Measurements from ENCODE around the gene BMPER.

Gene BMPER

DNA sequence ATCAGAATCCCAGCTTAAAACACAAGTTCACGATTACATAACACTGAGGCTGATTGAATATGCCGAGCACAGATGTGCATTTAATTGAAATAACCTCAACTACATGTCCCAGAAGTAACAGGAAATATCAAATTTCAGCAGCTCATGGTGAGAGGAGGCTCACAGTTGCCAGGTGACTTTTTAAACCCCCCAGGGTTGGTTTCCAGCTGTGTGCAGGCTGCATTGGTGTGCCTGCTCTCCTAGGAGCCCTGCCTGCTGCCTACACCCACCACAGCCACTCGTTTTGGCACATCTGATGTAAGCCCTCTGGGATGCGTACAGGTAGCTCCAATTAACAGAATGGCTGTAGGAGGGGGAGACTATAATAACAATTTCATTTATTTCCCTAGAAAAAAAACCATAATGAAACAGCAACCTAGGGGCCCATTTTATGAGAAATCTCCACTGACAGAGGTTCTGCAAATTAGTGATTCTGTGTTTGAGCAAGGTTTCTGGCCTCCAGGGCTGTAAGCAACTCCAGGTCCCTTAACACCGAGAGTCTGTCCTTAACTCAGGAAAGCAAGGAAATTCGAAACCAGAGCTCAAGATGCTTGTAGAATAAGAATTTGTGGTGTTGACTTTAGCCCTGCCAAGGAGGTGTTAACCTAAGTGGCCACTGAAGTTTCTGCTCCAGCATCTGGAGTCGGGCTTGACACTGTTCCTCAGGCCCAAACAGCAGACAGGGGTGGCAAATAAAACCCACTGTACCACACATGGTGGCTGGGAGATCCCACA, 161.9 kb downstream of the BMPER start:
- no peak for TF ChIP-seq SIN3A (IDR thresholded peaks at IDR 0.05; ENCODE audit: borderline replicate concordance, insufficient read depth, low read length)
- TF ChIP-seq, protein P1, sequence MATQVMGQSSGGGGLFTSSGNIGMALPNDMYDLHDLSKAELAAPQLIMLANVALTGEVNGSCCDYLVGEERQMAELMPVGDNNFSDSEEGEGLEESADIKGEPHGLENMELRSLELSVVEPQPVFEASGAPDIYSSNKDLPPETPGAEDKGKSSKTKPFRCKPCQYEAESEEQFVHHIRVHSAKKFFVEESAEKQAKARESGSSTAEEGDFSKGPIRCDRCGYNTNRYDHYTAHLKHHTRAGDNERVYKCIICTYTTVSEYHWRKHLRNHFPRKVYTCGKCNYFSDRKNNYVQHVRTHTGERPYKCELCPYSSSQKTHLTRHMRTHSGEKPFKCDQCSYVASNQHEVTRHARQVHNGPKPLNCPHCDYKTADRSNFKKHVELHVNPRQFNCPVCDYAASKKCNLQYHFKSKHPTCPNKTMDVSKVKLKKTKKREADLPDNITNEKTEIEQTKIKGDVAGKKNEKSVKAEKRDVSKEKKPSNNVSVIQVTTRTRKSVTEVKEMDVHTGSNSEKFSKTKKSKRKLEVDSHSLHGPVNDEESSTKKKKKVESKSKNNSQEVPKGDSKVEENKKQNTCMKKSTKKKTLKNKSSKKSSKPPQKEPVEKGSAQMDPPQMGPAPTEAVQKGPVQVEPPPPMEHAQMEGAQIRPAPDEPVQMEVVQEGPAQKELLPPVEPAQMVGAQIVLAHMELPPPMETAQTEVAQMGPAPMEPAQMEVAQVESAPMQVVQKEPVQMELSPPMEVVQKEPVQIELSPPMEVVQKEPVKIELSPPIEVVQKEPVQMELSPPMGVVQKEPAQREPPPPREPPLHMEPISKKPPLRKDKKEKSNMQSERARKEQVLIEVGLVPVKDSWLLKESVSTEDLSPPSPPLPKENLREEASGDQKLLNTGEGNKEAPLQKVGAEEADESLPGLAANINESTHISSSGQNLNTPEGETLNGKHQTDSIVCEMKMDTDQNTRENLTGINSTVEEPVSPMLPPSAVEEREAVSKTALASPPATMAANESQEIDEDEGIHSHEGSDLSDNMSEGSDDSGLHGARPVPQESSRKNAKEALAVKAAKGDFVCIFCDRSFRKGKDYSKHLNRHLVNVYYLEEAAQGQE (IDR thresholded peaks at IDR 0.05; ENCODE audit: insufficient read depth in 1 of 2, low read depth in 2 of 2, low read length in 2 of 2) = no peak
- no peak for TF ChIP-seq POLR2AphosphoS5 (IDR thresholded peaks at IDR 0.05; ENCODE audit: low read depth, low read length)
- no peak for TF ChIP-seq TAF1 (IDR thresholded peaks at IDR 0.05; ENCODE audit: borderline replicate concordance, insufficient read depth, low read length)
- no peak for TF ChIP-seq FOXP2 (optimal IDR thresholded peaks at IDR 0.05; ENCODE audit: borderline replicate concordance, extremely low read depth, extremely low read length, insufficient read depth)

DNA sequence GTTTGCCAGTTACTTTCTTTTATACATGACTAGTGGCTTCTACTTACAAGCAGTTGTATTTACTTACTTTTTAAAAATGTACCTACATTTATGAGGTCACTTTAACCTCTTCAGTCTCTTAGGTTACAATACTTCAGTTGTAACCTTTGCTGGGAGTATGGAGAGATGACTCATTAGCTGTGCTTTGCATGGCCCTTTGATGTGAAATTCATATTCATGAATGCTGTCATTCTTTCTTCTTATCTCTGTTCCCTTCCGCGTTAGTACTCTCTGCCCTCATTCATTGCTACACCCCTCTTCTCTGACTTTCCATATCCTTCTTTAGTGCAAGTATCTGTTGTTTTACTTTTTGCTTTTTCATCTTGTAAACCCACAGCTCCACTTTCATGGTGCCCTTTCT, 164.3 kb downstream of the BMPER start:
- TF ChIP-seq POLR2AphosphoS5 (IDR thresholded peaks at IDR 0.05; ENCODE audit: low read depth, low read length) (no peak), TAF1 (IDR thresholded peaks at IDR 0.05; ENCODE audit: borderline replicate concordance, insufficient read depth, low read length) (no peak), FOXP2 (optimal IDR thresholded peaks at IDR 0.05; ENCODE audit: borderline replicate concordance, extremely low read depth, extremely low read length, insufficient read depth) (no peak), SIN3A (IDR thresholded peaks at IDR 0.05; ENCODE audit: borderline replicate concordance, insufficient read depth, low read length) (no peak)
- TF ChIP-seq, protein P1 (IDR thresholded peaks at IDR 0.05; ENCODE audit: insufficient read depth in 1 of 2, low read depth in 2 of 2, low read length in 2 of 2) = no peak

DNA sequence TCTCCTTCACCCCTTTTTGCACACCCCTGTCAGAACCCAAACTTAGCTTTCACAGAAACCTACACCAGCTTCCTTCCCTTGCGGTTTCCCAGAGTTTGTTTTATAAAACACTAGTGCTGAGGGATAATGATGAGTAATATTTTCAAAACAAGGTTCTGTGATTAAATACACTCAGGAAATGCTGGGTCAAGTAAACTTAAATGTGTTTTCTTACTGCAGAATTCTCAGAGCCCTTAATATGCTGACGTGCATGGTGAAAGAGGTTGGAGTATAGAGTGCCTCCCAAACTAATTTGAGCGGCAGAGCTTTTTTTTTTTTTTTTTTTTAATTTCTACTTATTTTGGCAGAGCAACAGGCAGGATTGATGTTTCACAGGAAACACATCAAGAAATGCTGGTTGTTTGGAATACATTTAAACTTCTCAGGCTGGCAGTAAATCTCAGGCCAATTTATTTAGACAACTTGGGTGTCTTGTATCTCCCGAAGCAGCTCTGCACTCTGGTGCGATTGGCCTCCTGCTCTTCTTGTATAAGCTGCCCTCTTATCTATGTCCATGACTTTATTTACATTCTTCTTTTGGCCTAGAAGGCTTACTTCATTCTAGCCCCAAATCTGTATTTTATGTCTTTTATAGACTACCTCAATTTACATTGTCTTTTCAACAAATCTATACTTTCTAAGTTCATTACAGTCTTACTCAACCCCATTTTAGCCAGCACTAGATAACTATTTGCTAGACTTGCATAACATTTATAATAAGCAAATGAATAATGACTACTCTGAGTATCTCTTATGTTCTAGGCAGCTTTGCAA, 165.4 kb downstream of the BMPER start:
- TF ChIP-seq FOXP2 (optimal IDR thresholded peaks at IDR 0.05; ENCODE audit: borderline replicate concordance, extremely low read depth, extremely low read length, insufficient read depth) (no peak), POLR2AphosphoS5 (IDR thresholded peaks at IDR 0.05; ENCODE audit: low read depth, low read length) (no peak), SIN3A (IDR thresholded peaks at IDR 0.05; ENCODE audit: borderline replicate concordance, insufficient read depth, low read length) (no peak), TAF1 (IDR thresholded peaks at IDR 0.05; ENCODE audit: borderline replicate concordance, insufficient read depth, low read length) (no peak)
- TF ChIP-seq, protein P1 (IDR thresholded peaks at IDR 0.05; ENCODE audit: insufficient read depth in 1 of 2, low read depth in 2 of 2, low read length in 2 of 2) = no peak

DNA sequence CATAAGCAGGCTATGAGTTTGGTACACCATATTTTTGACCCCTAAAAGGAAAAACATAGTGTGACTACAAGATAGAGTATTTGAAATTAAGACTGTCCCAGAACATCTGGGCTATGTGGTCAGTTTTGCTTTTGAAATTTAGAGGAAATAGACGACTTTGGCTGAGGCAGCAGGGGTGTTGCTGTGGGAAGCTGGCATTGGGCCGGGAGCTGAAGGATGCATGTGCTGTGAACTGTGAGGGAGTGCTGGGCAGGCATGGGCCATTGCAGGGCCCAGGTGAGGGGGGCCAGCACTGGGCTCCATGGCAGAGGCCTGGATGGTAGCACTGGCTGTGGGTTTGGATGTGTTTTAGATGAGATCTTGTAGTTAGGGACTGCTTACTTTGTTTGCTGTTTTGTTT, 168.3 kb downstream of the BMPER start:
- TF ChIP-seq, protein P1 (IDR thresholded peaks at IDR 0.05; ENCODE audit: insufficient read depth in 1 of 2, low read depth in 2 of 2, low read length in 2 of 2) = no peak
- TF ChIP-seq TAF1 (IDR thresholded peaks at IDR 0.05; ENCODE audit: borderline replicate concordance, insufficient read depth, low read length) = no peak
